Fibroblast of peridontal ligament (primary cell): Measurements from ENCODE around the gene ADAMTS4.

ENCODE experiments used
- DNase-seq: peaks from one replicate; pipeline ENCODE4 v3.0.0-alpha.2; 2010; ENCODE audit errors: extremely low read depth

ADAMTS4 gene

GRCh38 chr1:161196111-161196510, 2.7 kb downstream of the ADAMTS4 start:
- no peak for DNase-seq

DNA sequence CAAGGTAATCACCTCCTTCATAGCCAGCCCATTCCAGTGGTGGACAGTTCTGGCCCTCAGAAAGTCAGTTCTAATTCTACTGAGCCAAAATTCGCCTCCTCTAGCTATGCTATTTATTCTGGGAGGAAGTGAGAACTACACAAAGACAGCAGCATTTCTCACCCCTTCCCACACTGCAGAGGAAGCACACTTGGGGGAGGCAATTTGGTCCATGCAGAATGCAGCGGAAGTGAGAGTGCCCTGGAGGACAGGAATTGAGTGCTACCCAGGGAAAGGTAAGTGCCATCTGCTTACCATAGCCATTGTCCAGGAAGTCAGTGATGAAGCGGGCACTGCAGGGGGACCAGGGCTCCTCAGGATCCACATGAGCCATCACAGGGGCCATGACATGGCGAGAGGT, 3.7 kb downstream of the ADAMTS4 start:
- DNase-seq: no peak

- DNase-seq: no peak
Measured at GRCh38 chr1:161193561-161194235, 5.2 kb downstream of the ADAMTS4 start.

- DNase-seq: peak; percentile 78
Measured at GRCh38 chr1:161192476-161193465, 6.1 kb downstream of the ADAMTS4 start.

DNA sequence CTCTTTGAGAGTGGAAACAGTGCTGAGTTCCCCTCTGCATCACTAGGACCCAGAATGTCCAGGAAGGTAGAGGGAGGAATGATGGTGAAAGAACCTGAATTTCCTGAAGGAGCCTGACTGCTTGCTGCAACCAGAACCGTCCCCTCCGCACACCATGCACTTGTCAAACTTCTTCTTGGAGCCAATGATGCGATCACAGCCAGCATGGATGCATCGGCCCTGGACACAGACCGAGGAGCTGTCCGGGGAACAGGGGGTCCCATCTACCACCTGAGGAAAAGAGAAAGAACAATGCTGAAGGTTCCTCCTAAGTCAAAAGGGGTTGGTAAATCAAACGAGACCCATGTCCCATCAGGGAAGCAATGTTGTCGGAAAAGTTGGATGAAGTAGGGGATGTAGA, 6.9 kb downstream of the ADAMTS4 start:
- DNase-seq: no peak

DNA sequence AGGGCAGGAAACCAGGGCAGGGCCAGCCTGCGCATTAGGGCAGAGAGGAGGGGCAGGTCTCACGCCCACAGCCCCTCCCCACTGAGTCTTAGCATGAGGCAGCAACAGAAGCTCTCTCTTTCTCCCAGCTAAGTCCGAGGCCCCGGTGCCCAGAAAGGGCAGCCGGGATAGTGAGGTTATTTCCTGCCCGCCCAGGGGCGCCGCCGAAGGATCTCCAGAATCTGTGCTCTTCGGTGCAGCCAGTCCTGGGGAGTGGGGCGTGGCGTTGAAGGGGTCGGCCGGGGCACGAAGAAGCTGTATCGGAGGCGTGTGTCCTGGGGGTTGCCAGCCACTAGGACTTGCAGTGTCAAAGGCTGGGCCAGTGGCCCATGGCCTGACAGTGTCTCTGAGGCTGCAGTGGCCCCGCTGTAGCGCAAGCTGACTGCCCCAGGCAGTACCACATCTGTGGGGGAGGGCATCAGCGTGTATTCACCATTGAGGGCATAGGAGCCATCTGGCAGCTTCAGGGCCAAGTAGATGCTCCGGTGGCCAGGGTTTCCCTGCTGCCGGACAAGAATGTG, 7.8 kb downstream of the ADAMTS4 start:
- no peak for DNase-seq

DNA sequence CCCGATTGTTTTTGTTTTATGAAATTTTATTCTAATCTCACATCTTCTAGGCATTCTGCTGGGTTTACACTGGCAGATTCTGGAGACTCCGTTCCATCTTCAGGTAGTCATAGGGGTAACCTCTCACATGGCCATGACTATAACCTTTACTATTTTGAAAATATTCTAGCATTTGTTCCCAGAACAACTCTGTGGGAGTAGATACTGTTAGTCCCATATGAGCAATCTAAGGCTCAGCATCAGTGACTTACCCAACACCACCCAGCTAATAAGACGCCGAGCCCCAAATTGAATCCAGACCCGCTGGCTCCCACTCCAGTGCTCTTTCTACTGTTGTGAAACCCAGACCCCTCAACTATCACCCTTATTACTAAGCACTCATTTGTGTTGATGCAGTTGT, 9.8 kb downstream of the ADAMTS4 start:
- no peak for DNase-seq

DNA sequence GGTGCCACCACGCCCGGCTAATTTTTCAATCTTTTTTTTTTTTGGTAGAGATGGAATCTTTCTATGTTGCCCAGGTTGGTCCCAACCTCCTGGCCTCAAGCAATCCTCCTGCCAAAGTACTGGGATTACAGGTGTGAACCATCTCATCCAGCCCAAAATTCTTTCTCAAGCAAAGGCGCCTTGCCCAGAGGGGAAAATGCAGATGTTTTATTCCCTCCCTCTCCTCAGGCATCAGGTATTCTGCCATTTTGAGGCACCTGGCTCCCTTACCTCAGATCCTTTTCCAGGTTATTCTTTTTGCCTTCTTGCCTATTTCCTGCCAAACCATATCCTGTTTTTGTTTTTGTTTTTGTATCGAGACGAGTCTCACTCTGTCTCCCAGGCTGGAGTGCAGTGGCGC, 10.5 kb downstream of the ADAMTS4 start:
- DNase-seq: no peak

- DNase-seq: no peak
Measured at GRCh38 chr1:161187311-161187710, 11.5 kb downstream of the ADAMTS4 start.

DNA sequence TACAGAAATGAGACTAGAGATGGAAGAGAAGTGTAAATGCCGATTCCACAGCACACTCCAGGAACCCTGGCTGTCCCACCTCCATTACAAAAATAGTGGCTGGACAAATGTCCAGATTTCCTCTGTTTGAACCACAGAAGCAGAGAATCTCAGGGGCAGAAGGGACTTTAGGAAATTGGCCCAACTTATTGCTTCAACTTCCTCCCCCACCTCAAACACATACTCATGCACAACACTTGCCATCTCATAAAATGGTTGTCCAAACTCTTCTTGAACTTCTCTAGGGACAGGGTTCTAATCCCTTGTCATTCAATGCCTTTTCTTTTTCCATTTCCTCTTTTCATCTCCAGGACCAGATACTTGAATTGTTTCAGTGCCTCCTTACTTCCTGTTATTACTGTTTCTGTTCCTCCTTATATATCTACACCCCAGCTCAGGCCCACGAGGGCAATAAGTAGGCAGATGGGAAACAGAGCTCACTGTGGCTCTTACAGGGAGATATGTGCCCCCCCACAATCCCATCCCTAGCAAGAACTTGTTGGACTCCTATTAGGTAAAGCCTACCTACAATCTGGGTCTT, 13.0 kb downstream of the ADAMTS4 start:
- DNase-seq: no peak

GRCh38 chr1:161185282-161185682, 13.6 kb downstream of the ADAMTS4 start:
- DNase-seq: peak; percentile 84

GRCh38 chr1:161182214-161182613, 16.6 kb downstream of the ADAMTS4 start:
- DNase-seq: peak; percentile 49

DNA sequence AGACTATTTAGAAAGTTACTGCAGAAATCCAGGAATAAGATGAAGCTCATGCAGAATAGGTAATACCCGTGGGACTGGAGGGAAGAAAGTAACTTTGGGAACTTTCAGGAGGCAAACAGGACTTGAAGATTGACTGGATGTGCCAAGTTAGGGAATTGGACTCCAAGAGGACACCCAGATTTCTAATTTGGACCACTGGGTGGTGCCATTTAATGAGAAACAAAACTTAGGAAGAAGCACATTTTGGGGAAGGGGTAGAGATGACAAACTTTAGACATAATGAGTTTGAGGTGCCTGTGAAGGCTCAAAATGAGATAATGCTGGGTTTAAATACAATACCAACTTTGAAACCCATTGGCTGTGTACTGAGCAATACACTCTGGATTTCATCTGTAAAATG, 18.2 kb downstream of the ADAMTS4 start:
- no peak for DNase-seq

- DNase-seq: no peak
Measured at GRCh38 chr1:161179698-161180097, 19.2 kb downstream of the ADAMTS4 start.

GRCh38 chr1:161177936-161178244, 21.0 kb downstream of the ADAMTS4 start:
- DNase-seq: no peak

DNA sequence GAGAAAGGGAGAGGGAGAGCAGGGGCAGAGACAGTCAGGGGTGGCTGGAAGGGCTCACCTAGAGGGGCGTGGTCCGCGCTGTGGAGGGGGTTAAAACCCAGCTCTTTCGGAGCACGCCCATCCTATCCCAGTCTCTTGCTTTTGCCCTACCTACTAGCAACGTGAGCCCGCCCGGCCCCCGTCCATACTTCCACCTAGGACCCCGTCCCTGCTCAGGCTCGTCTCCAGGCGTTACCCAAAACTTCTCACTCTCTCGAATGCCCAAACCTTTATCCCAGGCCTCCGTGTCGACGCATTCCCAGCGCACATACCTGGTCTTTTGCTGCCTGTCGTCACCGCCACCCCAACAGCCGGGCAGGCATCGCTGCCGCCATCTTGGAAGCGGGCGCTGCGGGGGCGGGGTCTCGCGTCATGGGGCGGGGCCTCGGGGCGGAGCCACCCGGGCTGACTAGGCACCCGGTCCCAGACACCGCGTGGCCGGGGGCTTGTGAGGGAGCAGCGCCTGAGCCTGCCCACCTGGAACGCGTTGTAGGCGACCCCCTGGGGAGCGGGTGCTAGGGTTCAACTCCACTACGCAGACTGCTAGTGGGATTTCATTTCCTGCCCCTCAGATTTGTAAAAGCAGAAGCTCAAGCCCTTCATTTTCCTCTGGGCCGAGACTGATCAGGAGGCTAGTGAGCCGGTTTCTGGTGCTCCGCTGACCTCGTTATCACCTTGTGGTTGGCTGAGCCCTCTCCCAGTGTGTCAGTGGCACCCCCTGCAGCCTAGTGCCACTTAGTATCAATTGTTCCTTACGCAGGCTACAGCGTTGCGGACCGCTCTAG, 21.5 kb downstream of the ADAMTS4 start, which contains the start of gene B4GALT3:
B4GALT3 (minus strand) TSS at position 396 of the 824 bp plus-strand sequence. CDS start 1,447 bp downstream, outside the sequence.
- peak; percentile 68 for DNase-seq

DNA sequence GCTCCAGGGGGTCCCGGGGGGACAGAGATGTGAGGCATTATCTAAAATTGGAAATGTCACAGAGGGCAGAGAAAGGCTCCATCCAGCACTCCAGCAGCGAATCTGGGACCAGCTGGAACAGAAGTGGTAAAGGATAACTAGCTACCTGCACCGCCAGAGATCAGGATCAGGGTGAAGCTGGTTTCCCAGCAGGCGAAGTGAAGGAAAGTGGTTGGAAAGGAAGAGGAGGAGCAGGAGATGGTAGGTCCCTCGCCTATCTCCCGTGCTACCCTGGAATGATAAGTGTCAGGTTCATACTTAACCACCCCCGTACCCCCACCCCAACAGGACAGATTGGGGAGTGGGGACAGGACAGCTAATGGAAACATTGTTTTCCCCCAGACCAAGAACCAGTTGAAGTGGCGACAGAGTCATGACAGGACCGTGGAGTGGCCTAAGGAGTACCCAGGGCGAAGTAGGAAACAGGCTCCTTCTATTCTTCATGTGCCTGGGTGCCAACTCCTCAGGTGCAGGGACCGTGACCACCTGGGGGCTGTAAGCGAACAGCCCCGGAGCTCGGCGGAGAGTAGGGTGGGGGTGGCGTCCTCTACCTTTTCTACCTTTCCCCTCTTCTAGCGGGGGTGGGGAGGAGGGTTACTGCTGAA, 22.3 kb downstream of the ADAMTS4 start:
- no peak for DNase-seq

GRCh38 chr1:161175771-161176453, 22.9 kb downstream of the ADAMTS4 start:
- DNase-seq: no peak

- DNase-seq: no peak
Measured at GRCh38 chr1:161174911-161175310, 23.9 kb downstream of the ADAMTS4 start.

GRCh38 chr1:161173711-161174110, 25.1 kb downstream of the ADAMTS4 start:
- no peak for DNase-seq
